ENCODE data around the gene HES5. TPM values are rescaled to one million over a fixed set of nuclear protein-coding genes. Genes with fewer than 3 reads are reported as not detected.

The HES5 gene
- polyA plus RNA-seq, 2 of the 4 experiments (the other 2 are of a cell fraction), result not detected

GRCh38 chr1:2501041-2501819, 28.8 kb downstream of the HES5 start:
- Histone ChIP-seq H3K27ac (no peak overlapping the region), H3K4me2 (no peak overlapping the region), H3K4me3 (no peak overlapping the region), H3K4me1 (no peaks in the 10 kb centered on the region), H3K9me3 (no peaks in the 10 kb centered on the region)
- WGBS (ENCODE audit: missing lambda C conversion rate), result 86% methylated on average over 16 of the region's 28 CpGs
- ATAC-seq, result no peak
- ChIA-PET CTCF (interaction anchor here (0.8 kb wide), 1 partner anchor 41 kb away, joined by 3 read pairs; no protein-coding TSS in a partner anchor), POLR2A (no interaction called here)
- FAIRE-seq, result no peak
- no peak for DNase-seq (ENCODE audit: low read depth in 1 of 2, low spot score in 1 of 2)
- TF ChIP-seq HDAC2 (IDR thresholded peaks at IDR 0.05) (no peak), ZFP36 (IDR thresholded peaks at IDR 0.05; ENCODE audit: borderline replicate concordance, partially characterized antibody) (peak; percentile 50)

- ATAC-seq, result no peak
- peaks cover 1% of the 10 kb centered on the region; the same call in 1 of the 3 replicates for H3K4me1 ChIP-seq
- H3K27ac ChIP-seq, result 0 out of 6 replicates have a peak overlapping the region, but pooled peaks of 1 of the 2 experiments have one; percentile 13
- DNase-seq (ENCODE audit: low read depth in 1 of 2, low spot score in 1 of 2), result no peak
- WGBS (ENCODE audit: missing lambda C conversion rate), result 89% methylated on average over 10 of the region's 19 CpGs
- no peaks in the 10 kb centered on the region for H3K9me3 ChIP-seq
- POLR2A ChIA-PET, result no interaction called here
- FAIRE-seq, result no peak
- H3K4me3 ChIP-seq, result no peak overlapping the region
- CTCF ChIA-PET, result interaction anchor here (0.6 kb wide), 1 partner anchor 58 kb away, joined by 3 read pairs; no protein-coding TSS in a partner anchor
- TF ChIP-seq MAFK (IDR thresholded peaks at IDR 0.05; ENCODE audit: partially characterized antibody) (no peak), HEYL (CRISPR knock-in tag; IDR thresholded peaks at IDR 0.05) (no peak), JUNB (IDR thresholded peaks at IDR 0.05) (no peak), HES2 (IDR thresholded peaks at IDR 0.05) (no peak), FOSL2 (IDR thresholded peaks at IDR 0.05) (no peak), FOSL2 (CRISPR knock-in tag; IDR thresholded peaks at IDR 0.05) (no peak), POLR2AphosphoS2 (conservative IDR thresholded peaks at IDR 0.05; ENCODE audit: low read length) (no peak), HMGXB4 (CRISPR knock-in tag; IDR thresholded peaks at IDR 0.05; ENCODE audit: borderline replicate concordance) (no peak), SMC3 (IDR thresholded peaks at IDR 0.05) (no peak), E2F6 (IDR thresholded peaks at IDR 0.05; ENCODE audit: borderline replicate concordance, low read depth) (no peak), JUN (IDR thresholded peaks at IDR 0.05) (no peak), NPAS2 (CRISPR knock-in tag; IDR thresholded peaks at IDR 0.05; ENCODE audit: borderline replicate concordance) (no peak)
- H3K4me2 ChIP-seq, result no peak overlapping the region
Observed at GRCh38 chr1:2499986-2500596, 30.0 kb downstream of the HES5 start.

- peak; percentile 9 for TF ChIP-seq ZFP36 (IDR thresholded peaks at IDR 0.05; ENCODE audit: borderline replicate concordance, partially characterized antibody)
- no peak for TF ChIP-seq MAZ (IDR thresholded peaks at IDR 0.05; ENCODE audit: borderline replicate concordance, low read depth, low read length)
- no peak for FAIRE-seq
- no peak overlapping the region for H3K27ac ChIP-seq
- 40% methylated on average over 2 of the region's 4 CpGs for WGBS (ENCODE audit: missing lambda C conversion rate)
- H3K4me1 ChIP-seq, result peaks cover 9% of the 10 kb centered on the region
- no peak for ATAC-seq
- ChIA-PET CTCF (interaction anchor here (0.6 kb wide), 1 partner anchor 57 kb away, joined by 3 read pairs; no protein-coding TSS in a partner anchor), POLR2A (no interaction called here)
- no peak for DNase-seq (ENCODE audit: low read depth in 1 of 2, low spot score in 1 of 2)
- H3K4me3 ChIP-seq, result no peak overlapping the region
- H3K9me3 ChIP-seq, result no peaks in the 10 kb centered on the region
- no peak overlapping the region for H3K4me2 ChIP-seq
Observed at GRCh38 chr1:2499260-2499659, 30.8 kb downstream of the HES5 start.

- ATAC-seq (no peak), FAIRE-seq (no peak), DNase-seq (ENCODE audit: low read depth in 1 of 2, low spot score in 1 of 2) (no peak)
- Histone ChIP-seq H3K4me3 (no peak overlapping the region), H3K27ac (no peak overlapping the region), H3K4me2 (no peak overlapping the region), H3K4me1 (peaks cover 14% of the 10 kb centered on the region), H3K9me3 (no peaks in the 10 kb centered on the region)
- POLR2A ChIA-PET, result no interaction called here
- CTCF ChIA-PET, result no interaction called here
- WGBS (ENCODE audit: missing lambda C conversion rate), result 75% methylated on average over 10 of the region's 19 CpGs
- TF ChIP-seq JUN (IDR thresholded peaks at IDR 0.05), result no peak
- TF ChIP-seq ZC3H11A (IDR thresholded peaks at IDR 0.05), result no peak
- TF ChIP-seq CHD4 (IDR thresholded peaks at IDR 0.05; ENCODE audit: borderline replicate concordance), result no peak
- TF ChIP-seq ZNF302 (CRISPR knock-in tag; IDR thresholded peaks at IDR 0.05), result no peak
- no peak for TF ChIP-seq HES2 (IDR thresholded peaks at IDR 0.05)
- no peak for TF ChIP-seq ZSCAN20 (CRISPR knock-in tag; IDR thresholded peaks at IDR 0.05)
- TF ChIP-seq HDAC2 (IDR thresholded peaks at IDR 0.05), result no peak
- TF ChIP-seq USF2 (IDR thresholded peaks at IDR 0.05), result no peak
- no peak for TF ChIP-seq HEYL (CRISPR knock-in tag; IDR thresholded peaks at IDR 0.05)
- TF ChIP-seq JUNB (IDR thresholded peaks at IDR 0.05), result no peak
- TF ChIP-seq ESRRA (IDR thresholded peaks at IDR 0.05; ENCODE audit: borderline replicate concordance, low read length), result no peak
- TF ChIP-seq POLR2A (IDR thresholded peaks at IDR 0.05; ENCODE audit: low read length), result no peak
- TF ChIP-seq CTCF (IDR thresholded peaks at IDR 0.05), result no peak
- TF ChIP-seq NR3C1 (IDR thresholded peaks at IDR 0.05), result no peak
Observed at GRCh38 chr1:2498648-2499047, 31.4 kb downstream of the HES5 start.
